Vagina (tissue), 2 donors: ENCODE data around the gene CELF4. TPM values are rescaled to one million over a fixed set of nuclear protein-coding genes. Genes with fewer than 3 reads are reported as not detected.

Source experiments
- DNase-seq, 2 donors: peaks; one replicate each; pipeline ENCODE4 v3.0.0-alpha.2; 2017; ENCODE audit errors: extremely low spot score in 2 of 2
- H3K27ac ChIP-seq: fragments of 200-600 bp; sonication (generic); one replicate; pipeline ENCODE4 v1.5.1; 2019
- H3K27me3 ChIP-seq: fragments of 200-600 bp; sonication (generic); one replicate; pipeline ENCODE4 v1.5.1; 2019
- H3K36me3 ChIP-seq, 2 donors: fragments of 200-600 bp; sonication (generic); one replicate each; pipeline ENCODE4 v1.5.1; 2017 to 2019
- H3K4me1 ChIP-seq: fragments of 200-600 bp; sonication (generic); one replicate; pipeline ENCODE4 v1.5.1; 2019
- H3K4me3 ChIP-seq, 2 donors: fragments of 200-600 bp; sonication (generic); 1 replicate in 1 of 2; 2 replicates in 1 of 2; pipeline ENCODE4 v1.5.1; 2016 to 2019
- H3K9me3 ChIP-seq: fragments of 200-600 bp; sonication (generic); one replicate; pipeline ENCODE4 v1.5.1; 2019
- CTCF ChIP-seq, 3 experiments: fragments of 450-650 bp in 2 of 3; fragments of 200-600 bp in 1 of 3; sonication (generic) in 1 of 3; IDR thresholded peaks; one replicate each; pipeline ENCODE4 v1.5.1; 2017 to 2019; ENCODE audit warnings: antibody characterized with exemption in 3 of 3, mild to moderate bottlenecking in 2 of 3, moderate library complexity in 2 of 3
- POLR2A ChIP-seq, 2 donors: fragments of 450-650 bp; IDR thresholded peaks; one replicate each; pipeline ENCODE4 v1.6.1; 2017; ENCODE audit warnings: antibody characterized with exemption in 2 of 2, mild to moderate bottlenecking in 2 of 2, moderate library complexity in 2 of 2
- POLR2AphosphoS5 ChIP-seq, 2 donors: sonication (generic); formaldehyde crosslinking; IDR thresholded peaks; one replicate each; pipeline ENCODE4 v1.9.0; 2017; ENCODE audit warnings: antibody characterized with exemption in 2 of 2, mild to moderate bottlenecking in 2 of 2, low read depth in 1 of 2; ENCODE audit not compliant: insufficient read depth in 1 of 2
- intact Hi-C: fragments of 100-400 bp; cut with DNase I; formaldehyde crosslinking; loops from one replicate; pipeline ENCODE4 v1.15.1; 2023
- total RNA-seq: library from RNA; depleted of rRNA; stranded (reverse); fragments of >200 nt; gene quantifications from one replicate; pipeline ENCODE4 v1.2.3, GENCODE V29; 2016

Gene CELF4
- total RNA-seq, 1 donor from 2014 or later, result 2.2 TPM

- no peaks in the 10 kb centered on the region for H3K9me3 ChIP-seq
- H3K27ac ChIP-seq, result no peak overlapping the region
- peaks cover 9% of the 10 kb centered on the region for H3K4me1 ChIP-seq
- no peak for DNase-seq
- intact Hi-C loops, result no loop called here
- no peak overlapping the region for H3K4me3 ChIP-seq
- H3K36me3 ChIP-seq, result no peaks in the 10 kb centered on the region
- no peaks in the 10 kb centered on the region for H3K27me3 ChIP-seq
- TF ChIP-seq POLR2A (IDR thresholded peaks at IDR 0.05) (no peak), POLR2AphosphoS5 (IDR thresholded peaks at IDR 0.05; ENCODE audit: insufficient read depth in 1 of 2, low read depth in 1 of 2) (no peak), CTCF (IDR thresholded peaks at IDR 0.05) (no peak)
Observed at GRCh38 chr18:37402735-37403099, 162.9 kb downstream of the CELF4 start.

- no peaks in the 10 kb centered on the region for H3K9me3 ChIP-seq
- intact Hi-C loops, result no loop called here
- no peaks in the 10 kb centered on the region for H3K27me3 ChIP-seq
- no peaks in the 10 kb centered on the region for H3K36me3 ChIP-seq
- TF ChIP-seq POLR2AphosphoS5 (IDR thresholded peaks at IDR 0.05; ENCODE audit: insufficient read depth in 1 of 2, low read depth in 1 of 2) (no peak), POLR2A (IDR thresholded peaks at IDR 0.05) (no peak), CTCF (IDR thresholded peaks at IDR 0.05) (no peak)
- H3K27ac ChIP-seq, result no peak overlapping the region
- peaks cover 9% of the 10 kb centered on the region for H3K4me1 ChIP-seq
- no peak overlapping the region for H3K4me3 ChIP-seq
- no peak for DNase-seq
Observed at GRCh38 chr18:37400802-37401201, 164.8 kb downstream of the CELF4 start.

GRCh38 chr18:37398248-37398920, 167.2 kb downstream of the CELF4 start:
- Histone ChIP-seq H3K9me3 (no peaks in the 10 kb centered on the region), H3K4me1 (peaks cover 21% of the 10 kb centered on the region), H3K4me3 (no peak overlapping the region), H3K27me3 (no peaks in the 10 kb centered on the region), H3K36me3 (no peaks in the 10 kb centered on the region), H3K27ac (no peak overlapping the region)
- DNase-seq, result no peak
- intact Hi-C loops, result no loop called here
- TF ChIP-seq POLR2AphosphoS5 (IDR thresholded peaks at IDR 0.05; ENCODE audit: insufficient read depth in 1 of 2, low read depth in 1 of 2), result no peak
- TF ChIP-seq POLR2A (IDR thresholded peaks at IDR 0.05), result no peak
- TF ChIP-seq CTCF (IDR thresholded peaks at IDR 0.05), result no peak

GRCh38 chr18:37397814-37398213, 167.8 kb downstream of the CELF4 start:
- peaks cover 15% of the 10 kb centered on the region for H3K4me1 ChIP-seq
- H3K4me3 ChIP-seq, result no peak overlapping the region
- H3K9me3 ChIP-seq, result no peaks in the 10 kb centered on the region
- DNase-seq, result no peak
- H3K27me3 ChIP-seq, result no peaks in the 10 kb centered on the region
- H3K36me3 ChIP-seq, result no peaks in the 10 kb centered on the region
- TF ChIP-seq POLR2A (IDR thresholded peaks at IDR 0.05), result no peak
- TF ChIP-seq CTCF (IDR thresholded peaks at IDR 0.05), result no peak
- no peak for TF ChIP-seq POLR2AphosphoS5 (IDR thresholded peaks at IDR 0.05; ENCODE audit: insufficient read depth in 1 of 2, low read depth in 1 of 2)
- no peak overlapping the region for H3K27ac ChIP-seq
- intact Hi-C loops, result no loop called here

GRCh38 chr18:37396971-37397720, 168.5 kb downstream of the CELF4 start:
- no peaks in the 10 kb centered on the region for H3K9me3 ChIP-seq
- peaks cover 13% of the 10 kb centered on the region for H3K4me1 ChIP-seq
- intact Hi-C loops, result no loop called here
- no peaks in the 10 kb centered on the region for H3K36me3 ChIP-seq
- no peak for DNase-seq
- H3K4me3 ChIP-seq, result no peak overlapping the region
- no peaks in the 10 kb centered on the region for H3K27me3 ChIP-seq
- no peak overlapping the region for H3K27ac ChIP-seq
- TF ChIP-seq CTCF (IDR thresholded peaks at IDR 0.05), result no peak
- TF ChIP-seq POLR2A (IDR thresholded peaks at IDR 0.05), result no peak
- no peak for TF ChIP-seq POLR2AphosphoS5 (IDR thresholded peaks at IDR 0.05; ENCODE audit: insufficient read depth in 1 of 2, low read depth in 1 of 2)
